MCF 10A (cell line): ENCODE measurements around the gene ANKRD40. TPM values are rescaled to one million over a fixed set of nuclear protein-coding genes. Genes with fewer than 3 reads are reported as not detected.

Source experiments
- BruUV-seq: library from RNA; stranded (reverse); fragments of 400-500 nt; replicated peaks from 2 replicates; lab custom pipeline; 2021; lab: Mats Ljungman, UMichigan
- CTCF ChIA-PET: fragments of 300-600 bp; sonication (Branson Sonifier 250); formaldehyde crosslinking; extraction: SDS; loops from one replicate; lab custom pipeline; 2021; ENCODE audit warnings: antibody characterized with exemption, inconsistent platforms; lab: Yijun Ruan, JAX
- POLR2A ChIA-PET: fragments of 300-600, 350-650 bp; sonication (Branson Sonifier 250); formaldehyde crosslinking; extraction: SDS; loops from one replicate; lab custom pipeline; 2020; ENCODE audit warnings: antibody characterized with exemption, inconsistent platforms; lab: Yijun Ruan, JAX
- DNase-seq: peaks from one replicate; pipeline ENCODE4 v3.0.0-alpha.2; 2018; ENCODE audit not compliant: unreplicated experiment
- H3K27ac Mint-ChIP-seq: one replicate; pipeline ENCODE4 v1.8.0; 2022; ENCODE audit warnings: mild to moderate bottlenecking, low read depth, mixed read lengths; ENCODE audit not compliant: unreplicated experiment
- H3K27me3 Mint-ChIP-seq: one replicate; pipeline ENCODE4 v1.8.0; 2022; ENCODE audit warnings: mixed read lengths; ENCODE audit not compliant: insufficient read depth, unreplicated experiment
- H3K36me3 Mint-ChIP-seq: one replicate; pipeline ENCODE4 v1.8.0; 2022; ENCODE audit warnings: mild to moderate bottlenecking, moderate library complexity, mixed read lengths; ENCODE audit not compliant: insufficient read depth, unreplicated experiment
- H3K4me1 Mint-ChIP-seq: one replicate; pipeline ENCODE4 v1.8.0; 2022; ENCODE audit warnings: mixed read lengths; ENCODE audit not compliant: insufficient read depth, unreplicated experiment
- H3K4me3 Mint-ChIP-seq: one replicate; pipeline ENCODE4 v1.8.0; 2022; ENCODE audit warnings: mild to moderate bottlenecking, moderate library complexity, mixed read lengths; ENCODE audit not compliant: unreplicated experiment
- H3K9me3 Mint-ChIP-seq: one replicate; pipeline ENCODE4 v1.8.0; 2022; ENCODE audit warnings: mixed read lengths; ENCODE audit not compliant: unreplicated experiment
- CTCF ChIP-seq: fragments of 200-600 bp; IDR thresholded peaks from one replicate; pipeline ENCODE4 v1.8.0; 2022; ENCODE audit warnings: antibody characterized with exemption, mild to moderate bottlenecking; ENCODE audit not compliant: unreplicated experiment
- intact Hi-C: fragments of 100-400 bp; cut with micrococcal nuclease; formaldehyde crosslinking; loops from 2 replicates; pipeline ENCODE4 v1.14.1; 2022
- total RNA-seq: library from RNA; stranded (reverse); gene quantifications from 2 replicates; pipeline ENCODE4 v1.2.3, GENCODE V29; 2022

Gene ANKRD40
- total RNA-seq, 1 experiment from 2014 or later, result 42.2 TPM

- Mint-ChIP-seq H3K27me3 (no peaks in the 10 kb centered on the region), H3K27ac (peak overlapping the region; percentile 54), H3K4me1 (peaks cover 50% of the 10 kb centered on the region), H3K36me3 (peaks cover 59% of the 10 kb centered on the region), H3K4me3 (no peak overlapping the region), H3K9me3 (no peaks in the 10 kb centered on the region)
- no TSS peak for BruUV-seq
- ChIA-PET POLR2A (interaction anchor here (0.7 to 2.4 kb wide), 6 partner anchors 12 to 150 kb away, joined by 3 to 11 read pairs (median 6); partner anchors contain the start of gene ABCC3), CTCF (interaction anchor here (1.2 to 11.2 kb wide), 4 partner anchors 12 to 64 kb away, joined by 3 to 248 read pairs (median 4); no protein-coding TSS in a partner anchor)
- intact Hi-C loops, result no loop called here
- no peak for DNase-seq
- TF ChIP-seq CTCF, result no peak
Measured at GRCh38 chr17:50692448-50693035, 15.2 kb downstream of the ANKRD40 start.

GRCh38 chr17:50691550-50692447, 15.9 kb downstream of the ANKRD40 start:
- CTCF ChIA-PET, result interaction anchor here (0.5 to 11.2 kb wide), 10 partner anchors 13 to 205 kb away, joined by 3 to 248 read pairs (median 3); no protein-coding TSS in a partner anchor
- Mint-ChIP-seq H3K9me3 (no peaks in the 10 kb centered on the region), H3K4me3 (no peak overlapping the region), H3K27me3 (no peaks in the 10 kb centered on the region), H3K4me1 (peaks cover 52% of the 10 kb centered on the region), H3K27ac (peak overlapping the region; percentile 42), H3K36me3 (peaks cover 59% of the 10 kb centered on the region)
- peak; percentile 79 for DNase-seq
- BruUV-seq, result no TSS peak
- TF ChIP-seq CTCF, result no peak
- POLR2A ChIA-PET, result interaction anchor here (0.9 to 2.4 kb wide), 14 partner anchors 9 to 212 kb away, joined by 3 to 11 read pairs (median 4); partner anchors contain the start of genes ABCC3 and LUC7L3
- intact Hi-C loops, result no loop called here

- TF ChIP-seq CTCF, result no peak
- Mint-ChIP-seq H3K4me1 (peaks cover 60% of the 10 kb centered on the region), H3K27me3 (no peaks in the 10 kb centered on the region), H3K36me3 (peaks cover 54% of the 10 kb centered on the region), H3K9me3 (no peaks in the 10 kb centered on the region), H3K4me3 (no peak overlapping the region), H3K27ac (peak overlapping the region; percentile 42)
- intact Hi-C loops, result no loop called here
- BruUV-seq, result TSS peak; percentile 73
- no peak for DNase-seq
- POLR2A ChIA-PET, result interaction anchor here (0.7 to 2.4 kb wide), 13 partner anchors 10 to 212 kb away, joined by 3 to 11 read pairs (median 4); partner anchors contain the start of genes ABCC3 and LUC7L3
- CTCF ChIA-PET, result interaction anchor here (0.5 to 11.2 kb wide), 10 partner anchors 11 to 204 kb away, joined by 3 to 248 read pairs (median 3); no protein-coding TSS in a partner anchor
Measured at GRCh38 chr17:50690887-50691549, 16.7 kb downstream of the ANKRD40 start.
